NCI-H1105 (cell line): Measurements from ENCODE around the gene AOPEP.

Experiments used
- DNase-seq: peaks from one replicate; lab custom pipeline; 2025; lab: John Stamatoyannopoulos, UW

AOPEP gene

GRCh38 chr9:95099321-95100070 lies 373.0 kb downstream of the AOPEP start:
- no peak for DNase-seq

GRCh38 chr9:95100071-95100627 lies 373.6 kb downstream of the AOPEP start:
- no peak for DNase-seq

DNA sequence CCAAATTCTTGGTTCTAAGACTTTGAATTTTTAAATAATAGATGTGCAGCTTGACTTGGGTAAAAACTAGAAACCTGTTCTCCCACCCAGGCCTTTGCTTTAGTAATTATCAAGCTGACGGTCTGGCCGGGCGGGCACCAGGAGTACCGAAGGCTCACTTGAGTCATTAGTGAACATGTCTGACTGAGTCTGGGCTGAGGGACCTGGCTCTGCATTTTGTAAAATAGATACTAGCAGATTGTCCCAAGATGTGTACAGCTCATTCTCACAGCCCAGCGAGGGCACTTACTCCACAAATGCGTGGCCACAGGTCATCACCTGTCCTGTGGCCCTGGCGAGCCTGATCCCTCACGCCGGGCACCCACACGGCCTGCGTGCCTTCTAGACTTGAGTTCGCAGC lies 374.8 kb downstream of the AOPEP start:
- no peak for DNase-seq

GRCh38 chr9:95102001-95102433 lies 375.5 kb downstream of the AOPEP start:
- DNase-seq = peak; percentile 80

DNA sequence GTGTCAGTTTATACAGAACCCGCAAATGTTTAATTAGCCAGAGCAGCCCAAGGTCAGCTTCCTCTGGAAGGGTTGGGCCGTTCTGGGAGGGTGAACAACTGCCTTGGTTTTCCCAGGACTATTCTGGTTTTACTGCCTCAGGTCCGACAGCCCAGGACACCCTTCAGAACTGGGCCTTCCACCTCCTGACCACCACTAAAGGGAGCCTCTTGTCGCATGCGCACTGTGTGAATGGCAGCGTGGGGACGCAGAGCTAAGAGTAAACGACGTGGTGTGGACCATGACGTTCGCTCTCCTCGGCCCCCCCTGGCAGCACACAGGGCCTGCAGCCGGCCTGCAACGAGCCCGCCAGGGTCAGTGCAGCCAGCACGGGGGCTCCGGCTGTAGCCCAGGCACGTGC lies 376.1 kb downstream of the AOPEP start:
- DNase-seq = no peak

- no peak for DNase-seq
These were observed 376.8 kb downstream of the AOPEP start for GRCh38 chr9:95103281-95103771.

- DNase-seq = no peak
These were observed 377.5 kb downstream of the AOPEP start for GRCh38 chr9:95103871-95104580.

DNA sequence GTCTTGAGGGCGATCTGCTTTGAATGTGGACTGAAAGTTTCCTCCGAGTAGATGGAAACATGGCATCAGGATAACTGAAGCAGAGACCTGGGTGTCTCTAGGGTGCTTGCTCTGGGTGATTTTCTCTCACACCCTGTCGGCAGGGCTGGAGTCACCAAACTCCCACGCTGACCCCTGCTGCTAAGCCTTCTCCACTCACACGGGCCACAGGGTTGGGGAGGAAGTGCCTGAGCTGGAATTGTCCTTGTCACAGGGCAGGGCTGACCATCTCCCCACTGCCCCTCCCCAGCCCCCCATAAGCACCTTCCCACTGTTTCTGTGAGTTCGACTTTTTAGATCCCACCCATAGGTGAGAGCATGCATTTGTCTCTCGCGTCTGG lies 378.1 kb downstream of the AOPEP start:
- no peak for DNase-seq

- no peak for DNase-seq
These were observed 378.5 kb downstream of the AOPEP start for GRCh38 chr9:95104980-95105379.

- DNase-seq = no peak
These were observed 379.2 kb downstream of the AOPEP start for GRCh38 chr9:95105519-95106287.

DNA sequence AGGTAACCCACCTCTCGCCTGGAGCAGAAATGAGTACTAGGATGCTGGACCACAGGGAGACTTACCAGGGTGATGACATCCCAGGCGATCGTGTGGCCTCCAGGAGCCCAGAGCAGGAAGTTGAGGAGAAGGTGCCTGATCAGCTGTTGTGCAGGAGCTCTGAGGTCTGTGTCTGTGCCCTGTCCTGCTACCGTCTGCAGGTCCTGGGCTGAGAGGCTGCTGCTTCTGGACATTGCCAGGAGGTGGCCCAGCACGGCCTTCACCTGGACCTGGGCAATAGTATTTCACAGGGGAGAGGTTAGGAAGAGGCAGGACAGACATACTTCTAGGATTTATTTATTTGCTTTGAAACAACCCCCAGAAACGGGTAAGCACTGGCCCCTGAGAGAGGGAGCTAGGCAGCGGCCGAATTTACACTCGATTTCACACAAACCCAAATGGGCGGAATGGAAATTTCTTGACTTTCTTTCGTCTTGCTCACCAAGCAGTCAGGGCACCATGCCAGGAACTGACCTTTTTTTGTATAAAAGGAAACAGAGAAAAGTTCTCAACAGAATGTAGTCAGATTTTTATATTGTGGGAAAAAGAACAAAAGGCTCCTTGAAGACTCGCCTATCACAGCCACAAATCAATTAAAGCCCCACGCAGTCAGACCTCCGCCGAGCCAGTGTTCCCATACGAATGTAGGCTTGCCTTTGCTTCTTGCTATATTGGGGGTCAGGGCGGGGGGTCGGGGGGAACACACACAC lies 380.7 kb downstream of the AOPEP start:
- DNase-seq = no peak

DNA sequence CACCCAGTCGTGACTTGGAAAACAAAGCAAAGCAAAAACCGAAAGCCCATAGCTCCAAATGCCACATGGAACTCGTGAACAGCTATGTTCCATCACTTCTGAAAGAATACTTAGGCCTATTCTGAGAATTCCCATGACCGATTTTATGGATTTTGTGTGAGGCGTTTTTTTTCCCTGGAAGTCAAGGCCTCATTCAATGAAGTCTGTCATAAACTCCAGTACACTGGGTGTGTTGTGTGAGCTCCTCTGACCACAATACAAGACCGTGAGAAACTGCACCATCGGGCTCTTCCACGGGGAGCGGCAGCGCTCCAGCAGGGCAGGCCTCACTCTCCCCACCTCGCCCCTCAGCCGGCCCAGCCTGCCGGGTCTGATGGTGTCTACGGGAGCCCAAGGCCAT lies 381.5 kb downstream of the AOPEP start:
- DNase-seq = no peak

GRCh38 chr9:95108777-95109176 lies 382.3 kb downstream of the AOPEP start:
- DNase-seq = no peak

DNA sequence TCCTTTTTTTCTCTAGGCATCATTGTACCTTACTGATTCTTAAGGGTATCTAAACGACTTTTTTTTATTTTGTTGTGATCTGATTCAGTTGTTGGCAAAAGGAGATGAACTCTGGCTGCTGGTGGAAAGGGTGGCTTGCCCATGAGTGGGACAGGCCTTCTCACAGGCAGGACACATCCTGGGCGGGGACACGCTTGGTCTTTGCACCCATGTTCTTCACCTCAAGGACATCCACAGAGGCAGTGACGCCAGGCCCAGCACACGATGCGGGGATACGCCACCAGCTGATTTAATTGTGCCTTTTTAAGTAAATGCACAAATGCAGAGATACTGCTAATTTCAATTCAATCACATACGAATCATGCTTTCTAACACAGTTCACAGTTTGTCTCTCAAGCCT lies 383.0 kb downstream of the AOPEP start:
- DNase-seq = no peak

DNA sequence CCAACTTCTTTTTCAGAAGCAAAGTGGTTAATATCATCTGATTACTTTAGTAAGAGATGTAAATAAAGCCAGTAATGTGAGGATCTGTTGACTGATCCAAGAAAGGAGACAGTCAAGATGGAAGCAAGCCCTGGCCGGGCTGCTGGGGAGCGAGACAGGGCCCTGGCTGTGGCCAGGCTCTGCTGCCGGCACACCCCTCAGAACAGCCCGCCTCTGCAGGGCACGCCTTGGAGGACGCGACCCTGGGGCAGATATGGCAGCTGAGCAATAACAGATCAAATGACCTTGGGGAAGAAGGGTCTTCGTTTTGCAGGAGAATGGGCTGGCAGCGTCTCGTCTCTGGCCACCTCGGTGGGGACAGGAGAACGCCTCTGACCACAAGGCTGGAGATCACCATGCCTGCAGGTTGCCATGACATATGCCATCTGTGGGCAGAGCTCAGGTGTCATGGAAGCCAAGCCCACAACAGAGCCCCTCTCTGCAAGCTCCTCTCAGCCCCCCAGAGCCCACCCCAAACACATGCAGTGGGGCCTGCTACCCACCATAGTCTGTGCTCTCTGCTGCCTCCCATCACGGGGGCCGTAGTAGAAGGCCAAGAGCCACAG lies 384.5 kb downstream of the AOPEP start:
- DNase-seq = no peak

DNA sequence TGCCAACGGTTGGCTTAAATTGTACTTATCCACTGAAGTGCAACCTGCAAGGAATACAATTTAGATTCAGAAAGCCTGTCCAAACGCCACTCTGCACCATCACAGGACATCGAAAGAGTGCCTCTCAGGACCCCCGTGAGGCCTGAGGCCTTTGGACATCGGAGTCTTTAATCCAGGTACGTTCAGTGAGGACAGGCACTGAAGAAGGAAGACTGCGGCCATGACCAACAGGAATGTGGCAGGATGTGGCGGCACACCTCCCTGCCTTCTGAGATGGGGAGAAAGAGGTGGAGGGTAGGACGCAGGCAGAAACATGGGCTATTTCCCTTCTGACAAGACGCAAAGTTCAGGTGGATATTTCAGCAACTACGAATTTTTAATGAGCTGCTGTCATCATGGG lies 385.2 kb downstream of the AOPEP start:
- no peak for DNase-seq

DNA sequence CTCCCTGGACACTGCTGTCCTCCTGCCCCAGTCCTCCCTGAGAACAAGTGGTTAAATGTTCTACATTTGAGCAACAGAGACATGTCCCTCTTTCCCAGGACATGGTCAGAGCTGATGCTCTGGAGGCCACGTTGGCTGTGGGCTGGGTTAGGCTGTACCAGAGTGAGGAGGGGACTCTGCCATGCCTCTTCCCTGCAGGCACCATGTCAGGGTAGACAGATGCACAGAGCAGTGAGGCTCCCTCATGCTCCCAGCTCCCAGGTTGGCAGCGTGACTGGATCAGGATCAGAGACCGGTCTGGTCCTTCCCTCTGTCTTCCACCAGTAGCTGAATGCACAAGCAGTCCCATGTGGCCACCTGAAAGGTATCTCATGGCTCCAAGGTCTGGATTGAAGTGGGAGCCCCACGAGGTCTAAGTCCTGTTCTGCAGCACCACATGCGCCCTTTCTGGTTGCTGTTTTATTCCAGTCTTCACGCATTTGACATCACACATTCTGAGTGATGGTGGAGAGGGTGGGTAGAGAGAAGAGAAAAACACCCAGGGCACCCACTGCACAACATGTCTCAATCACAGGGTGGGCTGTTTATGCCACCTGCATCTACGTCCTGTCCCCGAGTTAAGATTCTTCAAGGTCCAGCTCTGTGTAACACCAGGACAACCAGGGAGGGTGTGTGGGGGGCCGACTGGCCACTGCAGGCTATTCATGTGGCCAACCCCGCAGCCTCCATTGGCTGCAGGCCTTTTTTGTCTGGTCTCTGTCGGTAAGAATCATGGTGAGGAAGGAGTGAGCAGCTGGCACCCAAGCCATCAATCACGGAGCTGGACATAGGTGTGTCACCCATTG lies 386.2 kb downstream of the AOPEP start:
- DNase-seq = no peak

- no peak for DNase-seq
These were observed 388.6 kb downstream of the AOPEP start for GRCh38 chr9:95115104-95115503.

- DNase-seq = no peak
These were observed 389.7 kb downstream of the AOPEP start for GRCh38 chr9:95116002-95116807.
